ENCODE data around the gene D2HGDH.
A peak's percentile ranks its signal among the peaks of the same experiment; 100 is the strongest.
"Not testable (repeated sequence)": the region's sequence is repeated elsewhere in the genome, so short reads cannot be mapped to it uniquely, and the experiment has no call there.

D2HGDH gene

DNA sequence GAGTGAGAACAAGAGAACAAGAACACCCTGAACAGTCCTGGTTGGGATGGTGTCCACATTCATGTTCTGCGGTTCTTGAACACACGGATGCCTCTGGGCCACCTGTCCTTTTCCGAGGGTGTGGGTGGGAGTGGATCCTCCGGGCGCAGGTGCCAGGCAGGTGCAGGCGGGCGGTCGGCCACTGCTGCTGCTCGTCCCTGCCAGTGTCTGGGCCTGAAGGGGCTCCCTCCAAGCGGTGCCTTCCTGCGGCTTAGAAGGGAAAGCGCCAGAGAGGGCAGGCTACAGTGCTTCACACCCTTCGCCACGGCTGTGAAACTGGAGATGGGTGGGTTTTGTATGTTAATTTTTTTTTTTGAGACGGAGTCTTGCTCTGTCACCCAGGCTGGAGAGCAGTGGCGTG, 8.0 kb upstream of the D2HGDH start:
- no peak for DNase-seq

GRCh38 chr2:241728000-241728399, 6.4 kb upstream of the D2HGDH start:
- DNase-seq: no peak

GRCh38 chr2:241728627-241729026, 5.8 kb upstream of the D2HGDH start:
- DNase-seq: no peak

- no peak for DNase-seq
Observed at GRCh38 chr2:241729868-241730267, 4.6 kb upstream of the D2HGDH start.

- DNase-seq: no peak
Observed at GRCh38 chr2:241730671-241731293, 3.6 kb upstream of the D2HGDH start.

DNA sequence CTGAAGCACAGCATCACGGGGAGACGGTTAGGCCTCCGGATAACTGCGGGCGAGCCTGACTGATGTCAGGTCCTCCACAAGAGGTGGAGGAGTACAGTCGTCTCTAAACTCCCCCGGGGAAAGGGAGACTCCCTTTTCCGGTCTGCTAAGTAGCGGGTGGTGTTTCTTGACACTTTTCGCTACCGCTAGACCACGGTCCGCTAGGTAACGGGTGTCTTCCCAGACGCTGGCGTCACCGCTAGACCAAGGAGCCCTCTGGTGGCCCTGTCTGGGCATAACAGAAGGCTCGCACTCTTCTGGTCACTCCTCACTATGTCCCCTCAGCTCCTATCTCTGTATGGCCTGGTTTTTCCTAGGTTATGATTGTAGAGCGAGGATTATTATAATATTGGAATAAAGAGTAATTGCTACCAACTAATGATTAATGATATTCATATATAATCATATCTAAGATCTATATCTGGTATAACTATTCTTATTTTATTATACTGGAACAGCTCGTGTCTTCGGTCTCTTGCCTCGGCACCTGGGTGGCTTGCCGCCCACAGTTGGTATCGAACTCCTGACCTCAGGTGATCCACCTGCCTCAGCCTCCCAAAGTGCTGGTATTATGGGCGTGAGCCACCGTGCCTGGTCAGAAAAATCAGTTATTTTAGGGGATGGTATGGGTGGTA, 1.8 kb upstream of the D2HGDH start:
- peak; percentile 87 for DNase-seq

GRCh38 chr2:241733391-241734207, 831 bp upstream of the D2HGDH start:
- no peak for DNase-seq

GRCh38 chr2:241734208-241734466, 293 bp upstream of the D2HGDH start:
- DNase-seq: no peak

- no peak for DNase-seq
Observed at GRCh38 chr2:241736111-241736510, 1.7 kb downstream of the D2HGDH start.

DNA sequence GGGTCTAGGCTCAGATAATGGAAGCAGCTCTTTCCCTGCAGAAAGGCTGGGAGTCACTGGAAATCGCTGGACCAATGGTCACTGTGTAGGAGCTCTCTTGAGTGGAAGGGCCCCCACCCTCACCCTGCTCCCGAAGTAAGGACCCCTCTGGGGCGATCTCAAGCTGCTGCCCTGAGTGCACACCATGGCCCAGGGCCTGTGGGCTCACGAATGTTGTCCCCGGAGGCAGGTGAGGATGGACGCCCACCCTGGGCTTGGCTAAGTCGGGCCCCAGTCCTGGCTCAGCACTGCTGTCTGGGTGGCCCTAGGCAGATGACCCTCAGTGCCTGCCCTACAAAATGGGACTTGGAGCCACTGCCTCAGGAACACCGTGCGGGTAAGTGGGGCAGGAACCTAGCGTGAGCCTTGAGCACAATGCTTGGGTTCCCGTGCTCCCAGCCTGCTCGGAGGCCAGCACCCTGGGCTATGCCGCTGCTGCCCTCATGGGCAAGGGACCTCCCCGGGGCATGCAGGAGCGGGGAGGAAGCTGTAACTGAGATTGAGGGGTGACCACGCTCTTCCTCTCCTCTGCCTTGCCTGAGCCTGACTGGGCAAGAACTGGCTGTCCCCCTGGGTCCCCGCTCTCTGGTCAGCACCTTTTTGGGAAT, 3.7 kb downstream of the D2HGDH start:
- no peak for DNase-seq

- DNase-seq: no peak
Observed at GRCh38 chr2:241739177-241739576, 4.7 kb downstream of the D2HGDH start.

GRCh38 chr2:241739651-241740050, 5.2 kb downstream of the D2HGDH start:
- DNase-seq: peak; percentile 85

- DNase-seq: peak; percentile 75
Observed at GRCh38 chr2:241741016-241741415, 6.6 kb downstream of the D2HGDH start.

- no peak for DNase-seq
Observed at GRCh38 chr2:241742320-241742939, 8.0 kb downstream of the D2HGDH start.

DNA sequence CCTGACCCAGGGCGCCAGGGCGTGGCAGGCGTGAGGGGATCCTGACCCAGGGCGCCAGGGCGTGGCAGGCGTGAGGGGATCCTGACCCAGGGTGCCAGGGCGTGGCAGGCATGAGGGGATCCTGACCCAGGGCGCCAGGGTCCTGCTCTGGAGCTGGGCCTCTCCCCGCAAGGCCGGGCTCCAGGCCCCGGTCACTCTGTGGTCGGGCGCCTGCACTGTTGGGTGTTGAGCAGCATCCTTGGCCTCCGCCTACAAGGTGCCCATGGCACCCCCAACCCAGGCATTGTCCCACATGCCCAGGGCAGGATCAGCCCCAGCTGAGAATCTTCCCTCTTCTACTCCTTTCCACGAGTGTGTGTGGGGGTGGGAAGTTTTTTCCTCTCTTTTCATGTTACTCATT, 8.6 kb downstream of the D2HGDH start:
- not testable (repeated sequence) for DNase-seq

GRCh38 chr2:241743620-241744019, 9.2 kb downstream of the D2HGDH start:
- DNase-seq: no peak

GRCh38 chr2:241744028-241744754, 9.8 kb downstream of the D2HGDH start:
- no peak for DNase-seq

GRCh38 chr2:241745276-241745675, 10.8 kb downstream of the D2HGDH start:
- DNase-seq: no peak

- no peak for DNase-seq
Observed at GRCh38 chr2:241746084-241746483, 11.7 kb downstream of the D2HGDH start.

GRCh38 chr2:241748468-241749256, 14.2 kb downstream of the D2HGDH start:
- DNase-seq: no peak

- no peak for DNase-seq
Observed at GRCh38 chr2:241750076-241750840, 15.8 kb downstream of the D2HGDH start.

Data from activated effector memory CD4-positive, alpha-beta T cell treated with anti-CD3 and anti-CD28 coated beads, Interleukin-2, amount 50 U/mL, for 16 hours (primary cell).